Measurements from ENCODE around the gene MYO9B.
"Not testable (repeated sequence)": the region's sequence is repeated elsewhere in the genome, so short reads cannot be mapped to it uniquely, and the experiment has no call there.

DNA sequence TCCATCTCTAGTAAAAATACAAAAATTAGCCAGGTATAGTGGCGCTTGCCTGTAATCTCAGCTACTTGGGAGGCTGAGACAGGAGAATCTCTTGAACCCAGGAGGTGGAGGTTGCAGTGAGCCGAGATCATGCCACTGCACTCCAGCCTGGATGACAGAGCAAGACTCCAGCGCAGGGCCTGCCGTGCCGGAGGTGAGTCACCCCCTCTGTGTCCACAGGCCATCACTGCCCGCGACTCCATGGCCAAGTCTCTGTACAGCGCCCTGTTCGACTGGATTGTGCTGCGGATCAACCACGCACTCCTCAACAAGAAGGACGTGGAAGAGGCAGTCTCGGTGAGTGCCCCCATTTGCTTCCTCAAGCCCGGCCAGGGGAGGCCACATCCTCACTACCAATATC, 86.6 kb downstream of the MYO9B start:
- TF ChIP-seq, protein P1, sequence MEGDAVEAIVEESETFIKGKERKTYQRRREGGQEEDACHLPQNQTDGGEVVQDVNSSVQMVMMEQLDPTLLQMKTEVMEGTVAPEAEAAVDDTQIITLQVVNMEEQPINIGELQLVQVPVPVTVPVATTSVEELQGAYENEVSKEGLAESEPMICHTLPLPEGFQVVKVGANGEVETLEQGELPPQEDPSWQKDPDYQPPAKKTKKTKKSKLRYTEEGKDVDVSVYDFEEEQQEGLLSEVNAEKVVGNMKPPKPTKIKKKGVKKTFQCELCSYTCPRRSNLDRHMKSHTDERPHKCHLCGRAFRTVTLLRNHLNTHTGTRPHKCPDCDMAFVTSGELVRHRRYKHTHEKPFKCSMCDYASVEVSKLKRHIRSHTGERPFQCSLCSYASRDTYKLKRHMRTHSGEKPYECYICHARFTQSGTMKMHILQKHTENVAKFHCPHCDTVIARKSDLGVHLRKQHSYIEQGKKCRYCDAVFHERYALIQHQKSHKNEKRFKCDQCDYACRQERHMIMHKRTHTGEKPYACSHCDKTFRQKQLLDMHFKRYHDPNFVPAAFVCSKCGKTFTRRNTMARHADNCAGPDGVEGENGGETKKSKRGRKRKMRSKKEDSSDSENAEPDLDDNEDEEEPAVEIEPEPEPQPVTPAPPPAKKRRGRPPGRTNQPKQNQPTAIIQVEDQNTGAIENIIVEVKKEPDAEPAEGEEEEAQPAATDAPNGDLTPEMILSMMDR (conservative IDR thresholded peaks at IDR 0.05; ENCODE audit: low read length), result not testable (repeated sequence)
- not testable (repeated sequence) for TF ChIP-seq EZH2phosphoT487 (IDR thresholded peaks at IDR 0.05; ENCODE audit: borderline replicate concordance)
